OCI-LY1 (cell line): ENCODE data around the gene NKX1-1.
"Not testable (repeated sequence)": the region's sequence is repeated elsewhere in the genome, so short reads cannot be mapped to it uniquely, and the experiment has no call there.

Experiments
- H2AFZ ChIP-seq: fragments of 200-600 bp; sonication (generic), shearing (Covaris generic); 2 replicates; pipeline ENCODE4 v1.6.0; 2014; ENCODE audit warnings: antibody characterized with exemption, mild to moderate bottlenecking, low read length
- H3F3A ChIP-seq: fragments of 200-600 bp; sonication (generic), shearing (Covaris generic); 2 replicates; pipeline ENCODE4 v1.6.0; 2014; ENCODE audit warnings: mild to moderate bottlenecking, antibody characterized with exemption, low read length, moderate library complexity; ENCODE audit not compliant: insufficient read depth
- H3K27ac ChIP-seq: fragments of 200-600 bp; sonication (generic); 2 replicates; pipeline ENCODE4 v1.5.1; 2014; ENCODE audit warnings: low read length, mixed run types, mild to moderate bottlenecking, low read depth; ENCODE audit not compliant: poor library complexity, severe bottlenecking
- H3K27me3 ChIP-seq: fragments of 200-600 bp; sonication (generic); 2 replicates; pipeline ENCODE4 v1.6.0; 2014; ENCODE audit warnings: antibody characterized with exemption, mild to moderate bottlenecking, low read length, moderate library complexity; ENCODE audit not compliant: insufficient read depth
- H3K36me3 ChIP-seq: fragments of 200-600 bp; sonication (generic); 2 replicates; pipeline ENCODE4 v1.6.1; 2014; ENCODE audit warnings: mild to moderate bottlenecking, antibody characterized with exemption, low read length, moderate library complexity, mixed read lengths; ENCODE audit not compliant: insufficient read depth
- H3K4me1 ChIP-seq: fragments of 200-600 bp; sonication (generic); 2 replicates; pipeline ENCODE4 v1.5.1; 2014; ENCODE audit warnings: mild to moderate bottlenecking, low read length, moderate library complexity; ENCODE audit not compliant: insufficient read depth, severe bottlenecking
- H3K4me2 ChIP-seq: fragments of 200-600 bp; sonication (generic), shearing (Covaris generic); 2 replicates; pipeline ENCODE4 v1.6.1; 2014; ENCODE audit warnings: low read length
- H3K4me3 ChIP-seq: fragments of 200-600 bp; sonication (generic); 2 replicates; pipeline ENCODE4 v1.5.1; 2014; ENCODE audit warnings: low read length, low read depth, mild to moderate bottlenecking, mixed read lengths; ENCODE audit not compliant: poor library complexity, severe bottlenecking
- H3K79me2 ChIP-seq: fragments of 200-600 bp; shearing (Covaris generic); 2 replicates; pipeline ENCODE4 v1.6.1; 2016; ENCODE audit warnings: mixed run types, low read length, mixed read lengths; ENCODE audit not compliant: insufficient read depth
- H3K9ac ChIP-seq: fragments of 200-600 bp; sonication (generic), shearing (Covaris generic); 2 replicates; pipeline ENCODE4 v1.6.1; 2014; ENCODE audit warnings: mild to moderate bottlenecking, low read length, mixed read lengths
- H3K9me2 ChIP-seq: fragments of 200-600 bp; sonication (generic), shearing (Covaris generic); 2 replicates; pipeline ENCODE4 v1.6.1; 2014; ENCODE audit warnings: low read depth, mild to moderate bottlenecking, low read length, mixed read lengths
- H3K9me3 ChIP-seq: fragments of 200-600 bp; shearing (Covaris generic); 2 replicates; pipeline ENCODE4 v1.6.1; 2014; ENCODE audit warnings: low read length, mixed read lengths
- H4K20me1 ChIP-seq: fragments of 200-600 bp; sonication (generic), shearing (Covaris generic); 2 replicates; pipeline ENCODE4 v1.6.0; 2016; ENCODE audit warnings: mild to moderate bottlenecking, low read length; ENCODE audit not compliant: insufficient read depth
- EZH2 ChIP-seq: fragments of 200-600 bp; sonication (generic), shearing (Covaris generic); IDR thresholded peaks from 2 replicates; pipeline ENCODE4 v1.8.0; 2017; ENCODE audit warnings: borderline replicate concordance, mixed run types, mild to moderate bottlenecking, antibody characterized with exemption, low read length, moderate library complexity, mixed read lengths
- TF ChIP-seq, protein P1 (sequence below): fragments of 200-600 bp; sonication (generic), shearing (Covaris generic); IDR thresholded peaks from 2 replicates; pipeline ENCODE4 v1.5.1; 2017; ENCODE audit warnings: mild to moderate bottlenecking, antibody characterized with exemption, low read length, moderate library complexity, mixed read lengths

The NKX1-1 gene

GRCh38 chr4:1374706-1375045, 31.6 kb downstream of the NKX1-1 start:
- TF ChIP-seq EZH2, result no peak
- TF ChIP-seq, protein P1, sequence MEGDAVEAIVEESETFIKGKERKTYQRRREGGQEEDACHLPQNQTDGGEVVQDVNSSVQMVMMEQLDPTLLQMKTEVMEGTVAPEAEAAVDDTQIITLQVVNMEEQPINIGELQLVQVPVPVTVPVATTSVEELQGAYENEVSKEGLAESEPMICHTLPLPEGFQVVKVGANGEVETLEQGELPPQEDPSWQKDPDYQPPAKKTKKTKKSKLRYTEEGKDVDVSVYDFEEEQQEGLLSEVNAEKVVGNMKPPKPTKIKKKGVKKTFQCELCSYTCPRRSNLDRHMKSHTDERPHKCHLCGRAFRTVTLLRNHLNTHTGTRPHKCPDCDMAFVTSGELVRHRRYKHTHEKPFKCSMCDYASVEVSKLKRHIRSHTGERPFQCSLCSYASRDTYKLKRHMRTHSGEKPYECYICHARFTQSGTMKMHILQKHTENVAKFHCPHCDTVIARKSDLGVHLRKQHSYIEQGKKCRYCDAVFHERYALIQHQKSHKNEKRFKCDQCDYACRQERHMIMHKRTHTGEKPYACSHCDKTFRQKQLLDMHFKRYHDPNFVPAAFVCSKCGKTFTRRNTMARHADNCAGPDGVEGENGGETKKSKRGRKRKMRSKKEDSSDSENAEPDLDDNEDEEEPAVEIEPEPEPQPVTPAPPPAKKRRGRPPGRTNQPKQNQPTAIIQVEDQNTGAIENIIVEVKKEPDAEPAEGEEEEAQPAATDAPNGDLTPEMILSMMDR, result no peak
- no peaks in the 10 kb centered on the region for H3F3A ChIP-seq

DNA sequence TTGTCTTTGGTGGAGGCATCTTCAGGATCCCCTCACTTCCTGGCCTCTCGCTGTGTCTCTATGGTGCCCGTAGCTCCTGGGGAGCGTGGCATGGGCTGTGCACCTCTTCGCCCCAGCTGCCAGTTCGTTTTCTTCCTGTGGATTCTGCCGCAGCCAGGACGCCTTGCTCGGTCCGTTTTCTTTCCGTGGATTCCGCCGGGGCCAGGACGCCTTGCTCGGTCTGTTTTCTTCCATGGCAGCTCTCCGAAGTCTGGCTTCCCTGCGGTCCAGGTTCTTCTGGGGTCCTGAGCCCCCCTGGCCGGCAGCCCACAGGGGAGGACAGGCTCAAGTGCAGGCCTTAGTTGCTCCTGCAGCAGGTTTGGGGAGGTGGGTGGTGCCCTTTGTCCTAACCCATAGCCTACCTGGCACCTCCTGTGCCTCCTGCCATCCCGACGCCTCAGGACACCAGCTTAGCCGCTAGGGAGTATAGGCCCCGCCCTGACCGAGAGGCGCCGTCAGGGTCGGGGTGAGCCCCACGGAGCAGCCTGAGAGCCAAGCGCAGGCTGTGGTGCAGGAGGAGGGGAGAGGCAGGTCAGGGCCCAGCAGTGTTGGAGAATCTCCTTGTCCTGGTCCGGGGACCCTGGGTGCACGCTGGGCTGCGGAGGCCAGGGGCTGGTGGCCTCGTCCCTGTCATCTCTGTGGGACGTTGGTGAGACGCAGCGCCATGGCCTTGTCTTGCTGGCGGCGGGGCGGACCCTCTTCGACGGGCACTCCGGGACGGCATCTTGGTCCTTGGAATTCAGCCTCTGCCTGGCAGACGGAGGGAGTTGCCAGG, 32.1 kb downstream of the NKX1-1 start:
- H3K9ac ChIP-seq, result no peak overlapping the region
- H3K36me3 ChIP-seq, result no peaks in the 10 kb centered on the region
- no peaks in the 10 kb centered on the region for H3K79me2 ChIP-seq
- no peak overlapping the region for H3K4me3 ChIP-seq
- H3K4me1 ChIP-seq, result no peaks in the 10 kb centered on the region
- TF ChIP-seq, protein P1, result no peak
- TF ChIP-seq EZH2, result no peak
- H3F3A ChIP-seq, result no peaks in the 10 kb centered on the region
- H3K9me2 ChIP-seq, result no peaks in the 10 kb centered on the region
- no peak overlapping the region for H3K4me2 ChIP-seq
- no peak overlapping the region for H2AFZ ChIP-seq
- no peaks in the 10 kb centered on the region for H3K9me3 ChIP-seq
- H3K27me3 ChIP-seq, result no peaks in the 10 kb centered on the region
- H3K27ac ChIP-seq, result no peak overlapping the region
- H4K20me1 ChIP-seq, result no peaks in the 10 kb centered on the region

More at GRCh38 chr4:1374706-1375045, 31.6 kb downstream of the NKX1-1 start:
- H3K27me3 ChIP-seq, result no peaks in the 10 kb centered on the region
- no peaks in the 10 kb centered on the region for H3K9me2 ChIP-seq
- no peaks in the 10 kb centered on the region for H3K79me2 ChIP-seq
- no peak overlapping the region for H3K4me2 ChIP-seq
- H3K9ac ChIP-seq, result no peak overlapping the region
- no peak overlapping the region for H2AFZ ChIP-seq
- H4K20me1 ChIP-seq, result no peaks in the 10 kb centered on the region
- H3K36me3 ChIP-seq, result no peaks in the 10 kb centered on the region
- H3K4me3 ChIP-seq, result no peak overlapping the region
- no peaks in the 10 kb centered on the region for H3K4me1 ChIP-seq
- H3K9me3 ChIP-seq, result no peaks in the 10 kb centered on the region
- no peak overlapping the region for H3K27ac ChIP-seq

DNA sequence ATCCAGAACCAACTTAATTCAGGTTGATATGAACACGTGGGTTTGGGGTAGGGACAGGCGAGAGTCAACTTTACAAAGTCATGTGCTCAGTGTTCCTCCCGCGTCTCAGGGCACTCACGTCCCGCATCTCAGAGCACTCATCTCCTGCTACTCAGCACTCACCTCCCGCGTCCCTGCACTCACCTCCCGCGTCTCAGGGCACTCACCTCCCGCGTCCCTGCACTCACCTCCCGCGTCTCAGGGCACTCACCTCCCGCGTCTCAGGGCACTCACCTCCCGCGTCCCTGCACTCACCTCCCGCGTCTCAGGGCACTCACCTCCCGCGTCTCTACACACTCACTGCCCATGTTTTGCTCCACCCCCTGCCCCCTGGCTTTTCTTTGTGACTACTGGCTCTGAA, 33.7 kb downstream of the NKX1-1 start:
- not testable (repeated sequence) for H3K9me3 ChIP-seq, H3K4me3 ChIP-seq, H3K9ac ChIP-seq, H3K27me3 ChIP-seq, H3K79me2 ChIP-seq, H3K27ac ChIP-seq, H2AFZ ChIP-seq, H3K4me1 ChIP-seq, H4K20me1 ChIP-seq, H3K36me3 ChIP-seq, H3F3A ChIP-seq, H3K4me2 ChIP-seq, H3K9me2 ChIP-seq
